GM23338 (cell line): ENCODE data around the gene CEND1. TPM values are rescaled to one million over a fixed set of nuclear protein-coding genes. Genes with fewer than 3 reads are reported as not detected.

Experiments
- ATAC-seq: fragments of 200-7000 bp; cut with Tn5 transposase; 3 replicates; pipeline ENCODE4 v1.9.1; 2020
- DNase-seq: peaks from one replicate; pipeline ENCODE4 v3.0.0-alpha.2; 2015; ENCODE audit warnings: low spot score
- H2AFZ ChIP-seq: fragments of 200-600 bp; sonication (generic); 2 replicates; pipeline ENCODE4 v1.8.0; 2016; ENCODE audit warnings: antibody characterized with exemption, mild to moderate bottlenecking, moderate library complexity
- H3F3A ChIP-seq: fragments of 200-600 bp; sonication (generic); replicated peaks from 2 replicates; pipeline ENCODE4 v1.8.0; 2017; ENCODE audit warnings: antibody characterized with exemption, mixed run types, low read depth
- H3K27ac ChIP-seq: fragments of 200-600 bp; sonication (generic); 2 replicates; pipeline ENCODE4 v1.6.1; 2016; ENCODE audit warnings: low read depth
- H3K27me3 ChIP-seq: fragments of 200-600 bp; sonication (generic); 2 replicates; pipeline ENCODE4 v1.8.0; 2016; ENCODE audit warnings: mild to moderate bottlenecking, mixed run types, moderate library complexity; ENCODE audit not compliant: insufficient read depth
- H3K36me3 ChIP-seq: fragments of 200-600 bp; sonication (generic); 2 replicates; pipeline ENCODE4 v1.8.0; 2016; ENCODE audit warnings: mild to moderate bottlenecking; ENCODE audit not compliant: insufficient read depth
- H3K4me1 ChIP-seq: fragments of 200-600 bp; sonication (generic); 2 replicates; pipeline ENCODE4 v1.8.0; 2016; ENCODE audit warnings: mild to moderate bottlenecking, moderate library complexity; ENCODE audit not compliant: insufficient read depth
- H3K4me2 ChIP-seq: fragments of 200-600 bp; sonication (generic); 2 replicates; pipeline ENCODE4 v1.7.1; 2017; ENCODE audit warnings: mixed run types
- H3K4me3 ChIP-seq: fragments of 200-600 bp; sonication (generic); 2 replicates; pipeline ENCODE4 v1.6.1; 2016; ENCODE audit warnings: mixed run types
- H3K79me2 ChIP-seq: fragments of 200-600 bp; sonication (generic); replicated peaks from 2 replicates; pipeline ENCODE4 v1.8.0; 2017; ENCODE audit warnings: mild to moderate bottlenecking; ENCODE audit not compliant: insufficient read depth
- H3K9me2 ChIP-seq: fragments of 200-600 bp; sonication (generic); 2 replicates; pipeline ENCODE4 v1.8.0; 2017; ENCODE audit not compliant: insufficient read depth
- H4K20me1 ChIP-seq: fragments of 200-600 bp; sonication (generic); replicated peaks from 2 replicates; pipeline ENCODE4 v1.8.0; 2017; ENCODE audit warnings: mild to moderate bottlenecking; ENCODE audit not compliant: insufficient read depth
- H3K27ac Mint-ChIP-seq: 2 replicates; pipeline ENCODE4 v1.8.0; 2020; ENCODE audit warnings: inconsistent platforms, mild to moderate bottlenecking, moderate library complexity, mixed read lengths
- H3K27me3 Mint-ChIP-seq: 3 replicates; pipeline ENCODE4 v1.8.0; 2022; ENCODE audit warnings: low read depth, mild to moderate bottlenecking, moderate library complexity, mixed read lengths, inconsistent platforms; ENCODE audit not compliant: insufficient read depth, poor library complexity
- H3K36me3 Mint-ChIP-seq: 3 replicates; pipeline ENCODE4 v1.8.0; 2021; ENCODE audit warnings: low read depth, mild to moderate bottlenecking, inconsistent platforms, moderate library complexity, mixed read lengths
- H3K4me1 Mint-ChIP-seq: 3 replicates; pipeline ENCODE4 v1.8.0; 2020; ENCODE audit warnings: mild to moderate bottlenecking, inconsistent platforms, mixed read lengths
- H3K4me3 Mint-ChIP-seq: 3 replicates; pipeline ENCODE4 v1.8.0; 2021; ENCODE audit warnings: moderate library complexity, mild to moderate bottlenecking, inconsistent platforms, mixed read lengths
- H3K9me3 Mint-ChIP-seq: 3 replicates; pipeline ENCODE4 v1.8.0; 2020; ENCODE audit warnings: moderate library complexity, mild to moderate bottlenecking, inconsistent platforms, mixed read lengths
- CREB1 ChIP-seq: fragments of 250-450 bp; sonication (Bioruptor Pico); IDR thresholded peaks from 2 replicates; pipeline ENCODE4 v1.5.0; 2020; ENCODE audit warnings: low read depth, mild to moderate bottlenecking, moderate library complexity
- CTCF ChIP-seq, 2 experiments: fragments of 200-600 bp in 1 of 2; sonication (generic) in 1 of 2; conservative IDR thresholded peaks; 2 replicates each; pipeline versions ENCODE4 v1.5.1 to v1.6.1; 2016 to 2017; ENCODE audit warnings: antibody characterized with exemption in 2 of 2, low read depth in 2 of 2, mild to moderate bottlenecking in 2 of 2, moderate library complexity in 1 of 2
- JUNB ChIP-seq: IDR thresholded peaks from one replicate; pipeline ENCODE4 v1.6.1; 2016; ENCODE audit warnings: antibody characterized with exemption; ENCODE audit not compliant: unreplicated experiment
- NANOG ChIP-seq: IDR thresholded peaks from 2 replicates; pipeline ENCODE4 v1.6.1; 2016; ENCODE audit warnings: antibody characterized with exemption, borderline replicate concordance
- POLR2AphosphoS5 ChIP-seq: IDR thresholded peaks from 2 replicates; pipeline ENCODE4 v1.6.1; 2016; ENCODE audit warnings: antibody characterized with exemption, low read depth
- ZNF114 ChIP-seq: fragments of 250-450 bp; sonication (Bioruptor Pico); IDR thresholded peaks from 2 replicates; pipeline ENCODE4 v1.5.0; 2020; ENCODE audit warnings: mild to moderate bottlenecking, moderate library complexity
- ZNF331 ChIP-seq: fragments of 250-450 bp; sonication (Bioruptor Pico); IDR thresholded peaks from 2 replicates; pipeline ENCODE4 v1.5.0; 2020; ENCODE audit warnings: low read depth, mild to moderate bottlenecking, moderate library complexity
- ZNF462 ChIP-seq: fragments of 250-450 bp; sonication (Bioruptor Pico); IDR thresholded peaks from 2 replicates; pipeline ENCODE4 v1.5.0; 2020; ENCODE audit warnings: mild to moderate bottlenecking, moderate library complexity
- polyA plus RNA-seq: library from polyadenylated mRNA; unstranded; fragments of >200 nt; fragmentation: Nextera tagmentation; extraction: Ambion mirVana; gene quantifications from 2 replicates; pipeline ENCODE4 v1.2.1, GENCODE V29; 2016
- total RNA-seq: library from RNA; depleted of rRNA; stranded (reverse); fragments of >200 nt; shearing (Covaris generic); gene quantifications from 2 replicates; pipeline ENCODE4 v1.2.3, GENCODE V29; 2014

The CEND1 gene
- total and polyA plus RNA-seq, 2 experiments from 2014 or later = 4.8 to 5.5 TPM

DNA sequence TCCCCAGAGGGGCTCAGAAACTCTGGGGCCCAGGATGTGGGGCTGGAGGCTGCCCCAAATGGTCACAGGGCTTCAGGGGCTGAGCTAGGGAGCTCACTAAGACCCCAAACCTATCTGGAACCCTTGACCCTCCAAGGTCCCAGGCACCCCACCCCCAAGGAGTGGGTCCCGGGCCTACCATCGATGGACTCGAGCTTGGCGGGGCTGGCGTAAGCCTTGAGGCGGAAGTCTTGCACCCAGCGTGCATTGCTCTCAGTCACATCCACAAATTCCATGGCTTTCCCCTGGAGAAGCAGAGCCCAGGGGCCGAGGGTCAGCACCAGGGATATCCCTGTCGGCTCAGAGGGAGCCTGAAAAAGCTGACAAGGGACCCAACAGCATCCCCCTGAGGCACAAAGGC, 16.1 kb downstream of the CEND1 start:
- Mint-ChIP-seq H3K36me3 (peaks cover 28% of the 10 kb centered on the region), H3K9me3 (no peaks in the 10 kb centered on the region), H3K4me1 (peaks cover 10% of the 10 kb centered on the region), H3K27me3 (peaks cover 14% of the 10 kb centered on the region), H3K27ac (no peak overlapping the region), H3K4me3 (no peak overlapping the region)
- ATAC-seq (no peak), DNase-seq (no peak)
- Histone ChIP-seq H3K36me3 (peaks cover 3% of the 10 kb centered on the region; the same call in 1 of the 2 replicates), H2AFZ (no peak overlapping the region), H3F3A (peaks cover 4% of the 10 kb centered on the region; the same call in 1 of the 2 replicates), H3K27me3 (no peaks in the 10 kb centered on the region), H3K27ac (no peak overlapping the region; the same call in 1 of the 2 replicates), H3K79me2 (peaks cover 43% of the 10 kb centered on the region), H3K4me2 (no peak overlapping the region), H3K4me1 (peaks cover 11% of the 10 kb centered on the region; the same call in 1 of the 2 replicates), H3K9me2 (no peaks in the 10 kb centered on the region), H4K20me1 (peaks cover 24% of the 10 kb centered on the region), H3K4me3 (no peak overlapping the region)
- TF ChIP-seq ZNF331 (CRISPR knock-in tag) (no peak), ZNF462 (CRISPR knock-in tag) (no peak), CREB1 (CRISPR knock-in tag) (no peak), NANOG (no peak), JUNB (no peak), ZNF114 (CRISPR knock-in tag) (no peak), CTCF (conservative IDR thresholded peaks at IDR 0.05; ENCODE audit: low read depth in 2 of 2) (no peak), POLR2AphosphoS5 (no peak)
